SK-N-SH treated with all-trans-retinoic acid at 6 μM for 48 hours (cell line): ENCODE measurements around the gene ACTR1A.

Source experiments
- RARB ChIP-seq: fragments of 250-450 bp; sonication (Bioruptor Pico); IDR thresholded peaks from 2 replicates; pipeline ENCODE4 v1.8.0; 2021; ENCODE audit warnings: mild to moderate bottlenecking, moderate library complexity
- TF ChIP-seq, protein P1 (sequence below): fragments of 250-450 bp; sonication (Bioruptor Pico); IDR thresholded peaks from 2 replicates; pipeline ENCODE4 v1.5.1; 2021; ENCODE audit warnings: mild to moderate bottlenecking, moderate library complexity

- TF ChIP-seq, protein P1, sequence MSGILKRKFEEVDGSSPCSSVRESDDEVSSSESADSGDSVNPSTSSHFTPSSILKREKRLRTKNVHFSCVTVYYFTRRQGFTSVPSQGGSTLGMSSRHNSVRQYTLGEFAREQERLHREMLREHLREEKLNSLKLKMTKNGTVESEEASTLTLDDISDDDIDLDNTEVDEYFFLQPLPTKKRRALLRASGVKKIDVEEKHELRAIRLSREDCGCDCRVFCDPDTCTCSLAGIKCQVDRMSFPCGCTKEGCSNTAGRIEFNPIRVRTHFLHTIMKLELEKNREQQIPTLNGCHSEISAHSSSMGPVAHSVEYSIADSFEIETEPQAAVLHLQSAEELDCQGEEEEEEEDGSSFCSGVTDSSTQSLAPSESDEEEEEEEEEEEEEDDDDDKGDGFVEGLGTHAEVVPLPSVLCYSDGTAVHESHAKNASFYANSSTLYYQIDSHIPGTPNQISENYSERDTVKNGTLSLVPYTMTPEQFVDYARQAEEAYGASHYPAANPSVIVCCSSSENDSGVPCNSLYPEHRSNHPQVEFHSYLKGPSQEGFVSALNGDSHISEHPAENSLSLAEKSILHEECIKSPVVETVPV (CRISPR knock-in tag): no peak
- no peak for TF ChIP-seq RARB
These were observed 70.9 kb downstream of the ACTR1A start for GRCh38 chr10:102431452-102432124.
